ENCODE results near the gene CHST8.

DNA sequence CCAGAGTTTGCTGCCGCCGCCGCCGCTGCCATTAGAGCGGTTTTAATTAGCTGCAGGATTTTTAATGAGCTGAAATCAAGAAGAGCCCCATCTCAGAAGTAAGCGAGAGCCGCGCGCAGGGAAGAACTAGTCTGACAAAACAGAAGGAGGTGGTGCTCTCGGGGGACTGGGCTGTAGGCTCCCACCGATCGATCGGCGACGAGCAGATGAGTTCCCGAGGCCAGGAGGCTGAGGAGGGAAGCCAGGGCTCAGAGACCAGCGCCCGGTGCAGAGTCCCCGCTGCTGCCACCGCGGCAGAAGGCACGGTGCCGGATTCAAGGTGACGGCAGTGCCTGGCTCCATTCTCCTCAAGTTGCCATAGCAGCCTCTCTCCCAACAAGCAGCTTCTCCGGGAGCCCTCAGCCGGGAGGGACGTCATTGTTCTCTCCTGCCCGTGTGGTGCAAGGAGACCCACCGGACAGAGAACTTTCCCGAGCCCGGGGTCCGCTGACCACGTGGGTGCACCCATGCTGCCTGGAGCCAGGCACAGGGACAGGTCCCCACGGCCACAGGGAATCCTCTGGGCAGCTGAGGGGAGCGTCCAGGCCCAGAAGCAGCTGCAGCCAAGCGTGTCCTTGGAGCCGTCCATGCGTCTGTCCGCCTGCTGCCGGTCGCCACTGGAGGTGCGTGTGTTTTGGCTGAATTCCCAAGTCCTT is 62.9 kb downstream of the CHST8 start:
- TF ChIP-seq CTCF (IDR thresholded peaks at IDR 0.05) = no peak
- no peak for TF ChIP-seq POLR2A (IDR thresholded peaks at IDR 0.05)
- TF ChIP-seq POLR2AphosphoS5 (IDR thresholded peaks at IDR 0.05) = no peak
